Choroid plexus epithelial cell (primary cell): Measurements from ENCODE around the gene NGDN.

Source experiments
- DNase-seq: peaks from one replicate; pipeline ENCODE4 v3.0.0-alpha.2; 2010; ENCODE audit warnings: low read depth
- H3K4me3 ChIP-seq: 2 replicates; pipeline ENCODE4 v1.5.1; 2011; ENCODE audit warnings: low read depth, mild to moderate bottlenecking, control low read depth, low read length, moderate library complexity
- TF ChIP-seq, protein P1 (sequence below): conservative IDR thresholded peaks from 2 replicates; pipeline ENCODE4 v1.5.1; 2011; ENCODE audit warnings: low read depth, mild to moderate bottlenecking, control low read depth, inconsistent platforms, low read length, moderate library complexity

The NGDN gene

GRCh38 chr14:23513005-23513817 lies 43.7 kb downstream of the NGDN start:
- TF ChIP-seq, protein P1, sequence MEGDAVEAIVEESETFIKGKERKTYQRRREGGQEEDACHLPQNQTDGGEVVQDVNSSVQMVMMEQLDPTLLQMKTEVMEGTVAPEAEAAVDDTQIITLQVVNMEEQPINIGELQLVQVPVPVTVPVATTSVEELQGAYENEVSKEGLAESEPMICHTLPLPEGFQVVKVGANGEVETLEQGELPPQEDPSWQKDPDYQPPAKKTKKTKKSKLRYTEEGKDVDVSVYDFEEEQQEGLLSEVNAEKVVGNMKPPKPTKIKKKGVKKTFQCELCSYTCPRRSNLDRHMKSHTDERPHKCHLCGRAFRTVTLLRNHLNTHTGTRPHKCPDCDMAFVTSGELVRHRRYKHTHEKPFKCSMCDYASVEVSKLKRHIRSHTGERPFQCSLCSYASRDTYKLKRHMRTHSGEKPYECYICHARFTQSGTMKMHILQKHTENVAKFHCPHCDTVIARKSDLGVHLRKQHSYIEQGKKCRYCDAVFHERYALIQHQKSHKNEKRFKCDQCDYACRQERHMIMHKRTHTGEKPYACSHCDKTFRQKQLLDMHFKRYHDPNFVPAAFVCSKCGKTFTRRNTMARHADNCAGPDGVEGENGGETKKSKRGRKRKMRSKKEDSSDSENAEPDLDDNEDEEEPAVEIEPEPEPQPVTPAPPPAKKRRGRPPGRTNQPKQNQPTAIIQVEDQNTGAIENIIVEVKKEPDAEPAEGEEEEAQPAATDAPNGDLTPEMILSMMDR: no peak
- DNase-seq: no peak
- H3K4me3 ChIP-seq: no peak overlapping the region

- TF ChIP-seq, protein P1: no peak
- H3K4me3 ChIP-seq: no peak overlapping the region
- DNase-seq: no peak
Measured at GRCh38 chr14:23513818-23514643, 44.5 kb downstream of the NGDN start.

DNA sequence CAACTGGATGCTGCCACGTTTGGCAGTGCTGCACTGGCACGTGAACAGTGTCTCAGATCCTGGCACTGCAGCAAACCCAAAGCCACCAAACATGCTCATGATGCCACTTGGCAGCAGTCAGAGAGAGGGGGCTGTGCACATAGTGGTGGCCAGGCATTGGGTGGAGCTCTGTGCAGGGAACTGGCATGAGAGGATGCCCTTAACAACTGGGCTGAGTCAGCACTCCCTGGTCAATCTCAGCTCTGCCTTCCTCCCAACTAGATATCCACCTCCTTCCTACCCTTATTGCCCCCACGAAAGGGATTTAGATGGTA lies 45.1 kb downstream of the NGDN start:
- H3K4me3 ChIP-seq: no peak overlapping the region
- DNase-seq: no peak
- TF ChIP-seq, protein P1: no peak

DNA sequence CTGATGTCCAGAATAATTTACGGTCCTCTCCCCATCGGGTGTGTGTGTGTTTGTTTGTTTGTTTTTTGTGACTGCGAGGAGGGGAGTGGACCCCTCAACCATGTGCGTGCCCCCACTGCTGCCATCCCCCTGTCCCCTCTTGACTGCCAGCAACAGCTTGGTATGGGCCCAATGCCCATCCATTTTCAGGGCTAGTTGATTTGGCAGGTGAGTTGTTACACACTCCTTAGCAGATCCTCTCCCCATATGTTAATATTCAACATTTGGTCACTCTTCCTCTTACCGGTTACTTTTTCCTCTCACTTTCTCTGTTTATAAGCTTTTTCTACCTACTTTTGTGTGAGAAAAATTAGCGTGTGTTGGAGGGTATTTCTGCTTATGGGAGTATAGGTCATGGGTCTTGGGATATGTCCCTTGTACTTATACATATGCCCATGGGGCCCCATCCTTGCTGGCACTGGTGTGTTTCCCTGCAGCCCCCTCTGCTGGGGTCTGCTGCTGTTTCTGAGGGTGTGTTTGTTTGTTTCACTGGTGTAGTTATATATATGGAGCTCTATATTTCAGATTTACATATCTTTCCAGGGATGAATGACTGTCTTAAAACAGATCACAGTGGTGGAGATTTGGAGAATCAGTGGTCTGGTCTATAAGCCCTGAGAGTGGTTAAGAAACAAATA lies 48.3 kb downstream of the NGDN start:
- no peak for DNase-seq
- TF ChIP-seq, protein P1: no peak
- H3K4me3 ChIP-seq: no peak overlapping the region

DNA sequence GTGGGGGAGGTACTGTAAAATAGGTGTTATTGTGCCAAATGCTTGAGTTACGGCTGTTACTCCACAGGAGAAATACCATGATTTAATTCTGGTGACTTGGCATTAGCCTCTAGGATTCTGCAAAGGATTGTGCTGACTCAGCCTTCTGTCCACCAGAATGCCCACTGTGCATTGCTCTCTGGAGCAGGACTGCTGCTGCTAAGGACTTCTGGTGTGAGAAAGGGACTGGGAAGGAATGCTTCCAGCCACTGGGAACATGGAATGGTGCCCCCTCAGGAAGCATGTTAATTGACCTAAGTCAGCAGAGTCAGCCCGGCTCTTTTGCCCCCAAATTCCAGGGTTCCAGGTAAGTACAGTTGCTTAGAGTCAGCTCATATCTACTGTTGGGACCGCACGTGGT lies 49.2 kb downstream of the NGDN start:
- peak; percentile 25 for DNase-seq
- H3K4me3 ChIP-seq: no peak overlapping the region
- TF ChIP-seq, protein P1: no peak

GRCh38 chr14:23520899-23521533 lies 51.5 kb downstream of the NGDN start:
- TF ChIP-seq, protein P1: no peak
- DNase-seq: no peak
- no peak overlapping the region for H3K4me3 ChIP-seq
